Measurements from ENCODE around the gene ATPAF2. TPM values are rescaled to one million over a fixed set of nuclear protein-coding genes. Genes with fewer than 3 reads are reported as not detected.

Gene ATPAF2
- total RNA-seq = 15.5 and 20.4 TPM in 2 replicates

GRCh38 chr17:18038861-18039534 is at the start of gene ATPAF2, which contains the start of gene GID4:
Gene ATPAF2 (minus strand): TSS chr17:18039168. CDS start chr17:18039013, 155 bp downstream.
Gene GID4 (plus strand): TSS chr17:18039408. CDS start chr17:18039465, 57 bp downstream.

GRCh38 chr17:18087610-18088491 is 48.9 kb upstream of the ATPAF2 start, which contains the start of gene DRG2:
Gene DRG2 (plus strand): TSS chr17:18087948. CDS start chr17:18088024, 76 bp downstream.

GRCh38 chr17:17972126-17972951 is 66.6 kb downstream of the ATPAF2 start, which contains the start of the genes DRC3 and TOM1L2:
Gene DRC3 (plus strand): TSS chr17:17972862. CDS start chr17:17977599, 4,737 bp downstream.
Gene TOM1L2 (minus strand): TSS chr17:17972400. CDS start chr17:17972313, 87 bp downstream.

Other genes starting within 250 kb of the ATPAF2 start
- gene SREBF1, start 202.2 kb downstream of the ATPAF2 start, total RNA-seq = 31.4 and 35.9 TPM in 2 replicates
- gene TOM1L2, start 66.8 kb downstream of the ATPAF2 start, total RNA-seq = 11.8 and 30.0 TPM in 2 replicates
- gene DRC3, start 66.3 kb downstream of the ATPAF2 start, total RNA-seq = 0.49 and 2.3 TPM in 2 replicates
- 4.2 and 8.1 TPM in 2 replicates for gene GID4, start 240 bp upstream of the ATPAF2 start, total RNA-seq
- 26.6 and 37.2 TPM in 2 replicates for gene DRG2, start 48.8 kb upstream of the ATPAF2 start, total RNA-seq
- gene MYO15A, start 69.6 kb upstream of the ATPAF2 start, total RNA-seq = under 0.01 and 0.44 TPM in 2 replicates
- 60.7 and 61.0 TPM in 2 replicates for gene ALKBH5, start 144.7 kb upstream of the ATPAF2 start, total RNA-seq
- gene LLGL1, start 186.5 kb upstream of the ATPAF2 start, total RNA-seq = 18.1 and 30.5 TPM in 2 replicates
- gene FLII, start 219.6 kb upstream of the ATPAF2 start, total RNA-seq = 403 and 474 TPM in 2 replicates
- gene MIEF2, start 221.5 kb upstream of the ATPAF2 start, total RNA-seq = 12.5 and 21.8 TPM in 2 replicates